ENCODE data around the gene PSMA3. TPM values are rescaled to one million over a fixed set of nuclear protein-coding genes. Genes with fewer than 3 reads are reported as not detected.

PSMA3 gene
- total and polyA plus RNA-seq, 7 donors: 136 to 466 (median 235) TPM

- peaks cover 4 to 40% of the 10 kb centered on the region in 2 donors for H3K36me3 ChIP-seq (ENCODE audit: insufficient read depth in 1 of 2, low read depth in 1 of 2)
- peak overlapping the region; percentile 95 for H3K4me3 ChIP-seq
- ATAC-seq (no peak), DNase-seq (no peak)
- H3K4me1 ChIP-seq: peaks cover 39% of the 10 kb centered on the region
- no peak for TF ChIP-seq CTCF (IDR thresholded peaks at IDR 0.05)
- no peaks in the 10 kb centered on the region for H3K27me3 ChIP-seq (ENCODE audit: insufficient read depth in 3 of 3, low read length in 2 of 3)
- peak overlapping the region; percentile 95 for H3K27ac ChIP-seq
- WGBS, 3 donors: 4 to 7% (median 7%) methylated on average over 3 of the region's 3 CpGs
- intact Hi-C loops (cut with DNase I): loop anchor here in 1 of 2 donors (5.0 kb wide), 1 partner anchor 54 kb away; the partner anchor contains the start of gene PSMA3
- no peaks in the 10 kb centered on the region for H3K9me3 ChIP-seq
Observed at GRCh38 chr14:58296726-58297125, 52.1 kb downstream of the PSMA3 start.

GRCh38 chr14:58297412-58297761 lies 52.7 kb downstream of the PSMA3 start:
- peaks cover 34% of the 10 kb centered on the region for H3K4me1 ChIP-seq

GRCh38 chr14:58297762-58298476 lies 53.3 kb downstream of the PSMA3 start:
- peak overlapping the region; percentile 95 for H3K4me3 ChIP-seq
- 0% methylated on average over 39 to 40 of the region's 40 CpGs for WGBS, 3 donors
- peaks cover 0 to 34% of the 10 kb centered on the region in 2 donors for H3K36me3 ChIP-seq (ENCODE audit: insufficient read depth in 1 of 2, low read depth in 1 of 2)
- intact Hi-C loops (cut with DNase I): loop anchor here (2.0 to 5.0 kb wide), 3 partner anchors 53 to 129 kb away; partner anchors contain the start of genes PSMA3 (in 2 of the 2), KIAA0586 (in 1 of the 2) and TIMM9 (in 1 of the 2)
- no peaks in the 10 kb centered on the region for H3K9me3 ChIP-seq
- TF ChIP-seq CTCF (IDR thresholded peaks at IDR 0.05): peak; percentile 4
- H3K27me3 ChIP-seq (ENCODE audit: insufficient read depth in 3 of 3, low read length in 2 of 3): no peaks in the 10 kb centered on the region
- peak; percentile 95 to 97 (median 96) for ATAC-seq
- H3K4me1 ChIP-seq: peaks cover 34% of the 10 kb centered on the region
- H3K27ac ChIP-seq: peak overlapping the region; percentile 95
- peak; percentile 99 for DNase-seq

More at GRCh38 chr14:58297412-58297761, 52.7 kb downstream of the PSMA3 start:
- Histone ChIP-seq H3K36me3 (ENCODE audit: insufficient read depth in 1 of 2, low read depth in 1 of 2) (peaks cover 4 to 36% of the 10 kb centered on the region in 2 donors), H3K27ac (peak overlapping the region; percentile 95), H3K9me3 (no peaks in the 10 kb centered on the region), H3K27me3 (ENCODE audit: insufficient read depth in 3 of 3, low read length in 2 of 3) (no peaks in the 10 kb centered on the region), H3K4me3 (peak overlapping the region; percentile 95)
- no peak for TF ChIP-seq CTCF (IDR thresholded peaks at IDR 0.05)
- DNase-seq: peak in 1 of 2 donors; percentile 54
- intact Hi-C loops (cut with DNase I): loop anchor here in 1 of 2 donors (5.0 kb wide), 1 partner anchor 55 kb away; the partner anchor contains the start of gene PSMA3
- ATAC-seq: peak in 1 of 4 donors; percentile 2
- WGBS, 3 donors: 0% methylated on average over 10 of the region's 10 CpGs

- no peak for TF ChIP-seq CTCF (IDR thresholded peaks at IDR 0.05)
- 0% methylated on average over 51 to 78 of the region's 79 CpGs for WGBS, 3 donors
- Histone ChIP-seq H3K9me3 (no peaks in the 10 kb centered on the region), H3K4me3 (peak within 1 kb of the TSS; percentile 95), H3K27ac (peak within 1 kb of the TSS; percentile 95), H3K27me3 (ENCODE audit: insufficient read depth in 3 of 3, low read length in 2 of 3) (no peaks in the 10 kb centered on the region), H3K36me3 (ENCODE audit: insufficient read depth in 1 of 2, low read depth in 1 of 2) (peaks cover 0 to 34% of the 10 kb centered on the region in 2 donors), H3K4me1 (peaks cover 34% of the 10 kb centered on the region)
- intact Hi-C loops (cut with DNase I): loop anchor here (2.0 to 5.0 kb wide), 3 partner anchors 54 to 128 kb away; partner anchors contain the start of genes PSMA3 (in 2 of the 2), KIAA0586 (in 1 of the 2) and TIMM9 (in 1 of the 2)
- DNase-seq: peak; percentile 83 to 89
- peak; percentile 12 to 41 (median 20) for ATAC-seq
Observed at GRCh38 chr14:58298477-58299400, 54.1 kb downstream of the PSMA3 start, which contains the start of gene ARID4A. Gene ARID4A (plus strand): TSS chr14:58298555. CDS start chr14:58299855, 1,300 bp downstream.
